HL-60 (cell line): ENCODE data around the gene CTNNA1.

Experiments used
- CTCF ChIP-seq: IDR thresholded peaks from one replicate; pipeline ENCODE4 v1.5.1; 2011; ENCODE audit warnings: low read length, control low read depth, inconsistent platforms; ENCODE audit not compliant: insufficient read depth
- GABPA ChIP-seq: IDR thresholded peaks from 2 replicates; pipeline ENCODE4 v1.6.1; 2012; ENCODE audit warnings: low read depth
- POLR2AphosphoS5 ChIP-seq: IDR thresholded peaks from 2 replicates; pipeline ENCODE4 v1.6.1; 2012; ENCODE audit warnings: low read depth
- REST ChIP-seq: IDR thresholded peaks from 2 replicates; pipeline ENCODE4 v1.6.1; 2012; ENCODE audit warnings: low read depth; ENCODE audit not compliant: insufficient replicate concordance

GRCh38 chr5:138961221-138961620 lies 208.0 kb downstream of the CTNNA1 start:
- TF ChIP-seq POLR2AphosphoS5 (no peak), CTCF (no peak), GABPA (no peak), REST (no peak)
